Measurements from ENCODE around the gene DLGAP3.
"Not testable (repeated sequence)": the region's sequence is repeated elsewhere in the genome, so short reads cannot be mapped to it uniquely, and the experiment has no call there.

DLGAP3 gene

GRCh38 chr1:34965597-34965996 is 36.1 kb upstream of the DLGAP3 start:
- H3K27me3 ChIP-seq (ENCODE audit: insufficient read depth, low read depth), result no peaks in the 10 kb centered on the region
- no peaks in the 10 kb centered on the region for H3K4me1 ChIP-seq (ENCODE audit: low read depth, poor library complexity, severe bottlenecking)
- TF ChIP-seq CTCF (conservative IDR thresholded peaks at IDR 0.05; ENCODE audit: low read depth, low read length), result no peak
- no peak overlapping the region for H3K9ac ChIP-seq
- H4K20me1 ChIP-seq (ENCODE audit: insufficient read depth), result no peaks in the 10 kb centered on the region
- H3K27ac ChIP-seq, result no peak overlapping the region
- H3K4me2 ChIP-seq, result no peak overlapping the region
- H3K4me3 ChIP-seq (IDR thresholded peaks at IDR 0.05; ENCODE audit: insufficient read depth, low read depth, low read length), result no peak overlapping the region
- no peaks in the 10 kb centered on the region for H3K36me3 ChIP-seq (ENCODE audit: insufficient read depth)
- H3K79me2 ChIP-seq (ENCODE audit: insufficient read depth, low read depth), result no peaks in the 10 kb centered on the region
- no peak overlapping the region for H2AFZ ChIP-seq (ENCODE audit: low read depth)

- no peak overlapping the region for H3K4me2 ChIP-seq
These were observed 21.0 kb upstream of the DLGAP3 start for GRCh38 chr1:34950428-34950827.

GRCh38 chr1:34948739-34949138 is 19.3 kb upstream of the DLGAP3 start:
- H3K4me1 ChIP-seq (ENCODE audit: low read depth, poor library complexity, severe bottlenecking); H3K4me3 ChIP-seq (IDR thresholded peaks at IDR 0.05; ENCODE audit: insufficient read depth, low read depth, low read length); H3K27me3 ChIP-seq (ENCODE audit: insufficient read depth, low read depth): not testable (repeated sequence)

More at GRCh38 chr1:34950428-34950827, 21.0 kb upstream of the DLGAP3 start:
- Histone ChIP-seq H3K36me3 (ENCODE audit: insufficient read depth) (no peaks in the 10 kb centered on the region), H3K4me3 (IDR thresholded peaks at IDR 0.05; ENCODE audit: insufficient read depth, low read depth, low read length) (no peak overlapping the region), H2AFZ (ENCODE audit: low read depth) (no peak overlapping the region), H4K20me1 (ENCODE audit: insufficient read depth) (no peaks in the 10 kb centered on the region), H3K27me3 (ENCODE audit: insufficient read depth, low read depth) (no peaks in the 10 kb centered on the region), H3K4me1 (ENCODE audit: low read depth, poor library complexity, severe bottlenecking) (no peaks in the 10 kb centered on the region), H3K27ac (no peak overlapping the region), H3K79me2 (ENCODE audit: insufficient read depth, low read depth) (no peaks in the 10 kb centered on the region), H3K9ac (no peak overlapping the region)
- TF ChIP-seq CTCF (conservative IDR thresholded peaks at IDR 0.05; ENCODE audit: low read depth, low read length), result no peak

GRCh38 chr1:34947641-34948314 is 18.3 kb upstream of the DLGAP3 start:
- not testable (repeated sequence) for H3K4me1 ChIP-seq (ENCODE audit: low read depth, poor library complexity, severe bottlenecking); H3K4me2 ChIP-seq; H3K4me3 ChIP-seq (IDR thresholded peaks at IDR 0.05; ENCODE audit: insufficient read depth, low read depth, low read length); H3K27ac ChIP-seq; H3K27me3 ChIP-seq (ENCODE audit: insufficient read depth, low read depth); H2AFZ ChIP-seq (ENCODE audit: low read depth); H3K79me2 ChIP-seq (ENCODE audit: insufficient read depth, low read depth); H4K20me1 ChIP-seq (ENCODE audit: insufficient read depth); H3K36me3 ChIP-seq (ENCODE audit: insufficient read depth); H3K9ac ChIP-seq

More at GRCh38 chr1:34948739-34949138, 19.3 kb upstream of the DLGAP3 start:
- H3K27ac ChIP-seq; H4K20me1 ChIP-seq (ENCODE audit: insufficient read depth); H3K79me2 ChIP-seq (ENCODE audit: insufficient read depth, low read depth); H3K36me3 ChIP-seq (ENCODE audit: insufficient read depth); H3K9ac ChIP-seq; H2AFZ ChIP-seq (ENCODE audit: low read depth); H3K4me2 ChIP-seq: not testable (repeated sequence)

GRCh38 chr1:34946211-34946610 is 16.8 kb upstream of the DLGAP3 start:
- H3K79me2 ChIP-seq (ENCODE audit: insufficient read depth, low read depth), result no peaks in the 10 kb centered on the region
- H3K27me3 ChIP-seq (ENCODE audit: insufficient read depth, low read depth), result no peaks in the 10 kb centered on the region
- H3K36me3 ChIP-seq (ENCODE audit: insufficient read depth), result no peaks in the 10 kb centered on the region
- H4K20me1 ChIP-seq (ENCODE audit: insufficient read depth), result no peaks in the 10 kb centered on the region
- H3K4me2 ChIP-seq, result no peak overlapping the region
- H2AFZ ChIP-seq (ENCODE audit: low read depth), result no peak overlapping the region
- H3K4me3 ChIP-seq (IDR thresholded peaks at IDR 0.05; ENCODE audit: insufficient read depth, low read depth, low read length), result no peak overlapping the region
- TF ChIP-seq CTCF (conservative IDR thresholded peaks at IDR 0.05; ENCODE audit: low read depth, low read length), result no peak
- H3K4me1 ChIP-seq (ENCODE audit: low read depth, poor library complexity, severe bottlenecking), result no peaks in the 10 kb centered on the region
- H3K9ac ChIP-seq, result no peak overlapping the region
- no peak overlapping the region for H3K27ac ChIP-seq

- not testable (repeated sequence) for H2AFZ ChIP-seq (ENCODE audit: low read depth)
These were observed 12.3 kb upstream of the DLGAP3 start for GRCh38 chr1:34941798-34942197.

More at GRCh38 chr1:34941798-34942197, 12.3 kb upstream of the DLGAP3 start:
- H3K9ac ChIP-seq; H3K36me3 ChIP-seq (ENCODE audit: insufficient read depth); H3K4me1 ChIP-seq (ENCODE audit: low read depth, poor library complexity, severe bottlenecking); H3K79me2 ChIP-seq (ENCODE audit: insufficient read depth, low read depth); H3K4me2 ChIP-seq; H4K20me1 ChIP-seq (ENCODE audit: insufficient read depth); H3K27me3 ChIP-seq (ENCODE audit: insufficient read depth, low read depth); H3K4me3 ChIP-seq (IDR thresholded peaks at IDR 0.05; ENCODE audit: insufficient read depth, low read depth, low read length); H3K27ac ChIP-seq: not testable (repeated sequence)
